IPS-NIHi7 (cell line): ENCODE data around the gene NOX1.
A peak's percentile ranks its signal among the peaks of the same experiment; 100 is the strongest.
"Not testable (repeated sequence)": the region's sequence is repeated elsewhere in the genome, so short reads cannot be mapped to it uniquely, and the experiment has no call there.

Source experiments
- DNase-seq: peaks from one replicate; pipeline ENCODE4 v3.0.0; 2012; ENCODE audit warnings: mixed read lengths; ENCODE audit errors: extremely low spot score

Gene NOX1

GRCh38 chrX:100819837-100820666, 54.1 kb downstream of the NOX1 start, which contains the start of gene CSTF2:
Gene CSTF2 (plus strand): TSS chrX:100820391. CDS start chrX:100820417, 26 bp downstream.
- peak; percentile 88 for DNase-seq

GRCh38 chrX:100819534-100819836, 54.7 kb downstream of the NOX1 start:
- no peak for DNase-seq

GRCh38 chrX:100817340-100817739, 56.8 kb downstream of the NOX1 start:
- DNase-seq, result no peak

- peak; percentile 19 for DNase-seq
Measured at GRCh38 chrX:100812216-100813158, 61.7 kb downstream of the NOX1 start.

GRCh38 chrX:100808265-100808664, 65.9 kb downstream of the NOX1 start:
- not testable (repeated sequence) for DNase-seq

GRCh38 chrX:100804780-100805179, 69.4 kb downstream of the NOX1 start:
- no peak for DNase-seq

- DNase-seq, result no peak
Measured at GRCh38 chrX:100802843-100803242, 71.3 kb downstream of the NOX1 start.

GRCh38 chrX:100798484-100799214, 75.5 kb downstream of the NOX1 start:
- DNase-seq, result no peak

GRCh38 chrX:100797359-100797758, 76.8 kb downstream of the NOX1 start:
- no peak for DNase-seq

- not testable (repeated sequence) for DNase-seq
Measured at GRCh38 chrX:100796371-100796770, 77.8 kb downstream of the NOX1 start.
